ENCODE data around the gene MMP11. TPM values are rescaled to one million over a fixed set of nuclear protein-coding genes. Genes with fewer than 3 reads are reported as not detected.
A peak's percentile ranks its signal among the peaks of the same experiment; 100 is the strongest.

Gene MMP11
- total and polyA plus RNA-seq, 2 of the 13 experiments (the other 11 are each of a cell fraction or from before 2014, with no cell fraction given) = 8.9 to 28.6 TPM

DNA sequence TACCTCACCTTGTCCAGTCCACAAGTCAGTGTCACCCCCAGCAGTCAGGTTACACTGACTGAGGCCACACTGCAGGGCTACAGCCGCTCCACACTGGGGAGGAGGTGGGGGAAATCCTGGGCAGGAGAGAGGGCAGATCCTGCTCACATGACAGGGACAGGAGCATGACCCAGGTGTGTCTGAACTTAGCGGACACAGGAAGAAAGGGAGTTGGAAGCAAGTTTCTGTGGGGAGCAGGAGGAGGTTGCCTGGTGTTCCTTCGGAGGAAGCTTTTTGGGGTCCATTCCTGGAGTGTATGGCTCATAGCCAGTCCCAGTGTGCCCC is 5.9 kb downstream of the MMP11 start (continued):
- TF ChIP-seq, protein P1, sequence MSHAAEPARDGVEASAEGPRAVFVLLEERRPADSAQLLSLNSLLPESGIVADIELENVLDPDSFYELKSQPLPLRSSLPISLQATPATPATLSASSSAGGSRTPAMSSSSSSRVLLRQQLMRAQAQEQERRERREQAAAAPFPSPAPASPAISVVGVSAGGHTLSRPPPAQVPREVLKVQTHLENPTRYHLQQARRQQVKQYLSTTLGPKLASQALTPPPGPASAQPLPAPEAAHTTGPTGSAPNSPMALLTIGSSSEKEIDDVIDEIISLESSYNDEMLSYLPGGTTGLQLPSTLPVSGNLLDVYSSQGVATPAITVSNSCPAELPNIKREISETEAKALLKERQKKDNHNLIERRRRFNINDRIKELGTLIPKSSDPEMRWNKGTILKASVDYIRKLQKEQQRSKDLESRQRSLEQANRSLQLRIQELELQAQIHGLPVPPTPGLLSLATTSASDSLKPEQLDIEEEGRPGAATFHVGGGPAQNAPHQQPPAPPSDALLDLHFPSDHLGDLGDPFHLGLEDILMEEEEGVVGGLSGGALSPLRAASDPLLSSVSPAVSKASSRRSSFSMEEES (CRISPR knock-in tag; IDR thresholded peaks at IDR 0.05) = 0 out of 2 replicates have a peak, but pooled peaks have one; percentile 62
- TF ChIP-seq SALL1 (CRISPR knock-in tag; IDR thresholded peaks at IDR 0.05) (0 out of 2 replicates have a peak, but pooled peaks have one; percentile 29), TAF15 (IDR thresholded peaks at IDR 0.05; ENCODE audit: low read depth, low read length, poor library complexity, severe bottlenecking) (no peak), ZNF768 (CRISPR knock-in tag; IDR thresholded peaks at IDR 0.05) (no peak), CEBPB (IDR thresholded peaks at IDR 0.05; ENCODE audit: borderline replicate concordance, low read depth, low read length) (no peak), RARA (CRISPR knock-in tag; IDR thresholded peaks at IDR 0.05) (0 out of 2 replicates have a peak, but pooled peaks have one; percentile 37), SMARCC2 (IDR thresholded peaks at IDR 0.05) (no peak), ZC3H4 (CRISPR knock-in tag; IDR thresholded peaks at IDR 0.05; ENCODE audit: borderline replicate concordance) (no peak), POLR2A (IDR thresholded peaks at IDR 0.05; ENCODE audit: insufficient read depth in 1 of 2, low read depth in 2 of 2, low read length in 2 of 2) (0 out of 4 replicates have a peak, but pooled peaks of 1 of the 2 experiments have one; percentile 38), SAP130 (CRISPR knock-in tag; IDR thresholded peaks at IDR 0.05; ENCODE audit: low read depth) (peak; percentile 38)
- TF ChIP-seq, protein P2, sequence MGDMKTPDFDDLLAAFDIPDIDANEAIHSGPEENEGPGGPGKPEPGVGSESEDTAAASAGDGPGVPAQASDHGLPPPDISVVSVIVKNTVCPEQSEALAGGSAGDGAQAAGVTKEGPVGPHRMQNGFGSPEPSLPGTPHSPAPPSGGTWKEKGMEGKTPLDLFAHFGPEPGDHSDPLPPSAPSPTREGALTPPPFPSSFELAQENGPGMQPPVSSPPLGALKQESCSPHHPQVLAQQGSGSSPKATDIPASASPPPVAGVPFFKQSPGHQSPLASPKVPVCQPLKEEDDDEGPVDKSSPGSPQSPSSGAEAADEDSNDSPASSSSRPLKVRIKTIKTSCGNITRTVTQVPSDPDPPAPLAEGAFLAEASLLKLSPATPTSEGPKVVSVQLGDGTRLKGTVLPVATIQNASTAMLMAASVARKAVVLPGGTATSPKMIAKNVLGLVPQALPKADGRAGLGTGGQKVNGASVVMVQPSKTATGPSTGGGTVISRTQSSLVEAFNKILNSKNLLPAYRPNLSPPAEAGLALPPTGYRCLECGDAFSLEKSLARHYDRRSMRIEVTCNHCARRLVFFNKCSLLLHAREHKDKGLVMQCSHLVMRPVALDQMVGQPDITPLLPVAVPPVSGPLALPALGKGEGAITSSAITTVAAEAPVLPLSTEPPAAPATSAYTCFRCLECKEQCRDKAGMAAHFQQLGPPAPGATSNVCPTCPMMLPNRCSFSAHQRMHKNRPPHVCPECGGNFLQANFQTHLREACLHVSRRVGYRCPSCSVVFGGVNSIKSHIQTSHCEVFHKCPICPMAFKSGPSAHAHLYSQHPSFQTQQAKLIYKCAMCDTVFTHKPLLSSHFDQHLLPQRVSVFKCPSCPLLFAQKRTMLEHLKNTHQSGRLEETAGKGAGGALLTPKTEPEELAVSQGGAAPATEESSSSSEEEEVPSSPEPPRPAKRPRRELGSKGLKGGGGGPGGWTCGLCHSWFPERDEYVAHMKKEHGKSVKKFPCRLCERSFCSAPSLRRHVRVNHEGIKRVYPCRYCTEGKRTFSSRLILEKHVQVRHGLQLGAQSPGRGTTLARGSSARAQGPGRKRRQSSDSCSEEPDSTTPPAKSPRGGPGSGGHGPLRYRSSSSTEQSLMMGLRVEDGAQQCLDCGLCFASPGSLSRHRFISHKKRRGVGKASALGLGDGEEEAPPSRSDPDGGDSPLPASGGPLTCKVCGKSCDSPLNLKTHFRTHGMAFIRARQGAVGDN (CRISPR knock-in tag; IDR thresholded peaks at IDR 0.05) = peak; percentile 39
